ENCODE measurements around the gene CAMKK1.

The CAMKK1 gene

GRCh38 chr17:3917391-3917931, 24.6 kb upstream of the CAMKK1 start:
- DNase-seq (ENCODE audit: low read depth): no peak

GRCh38 chr17:3916825-3917224, 24.0 kb upstream of the CAMKK1 start:
- DNase-seq (ENCODE audit: low read depth): no peak

- DNase-seq (ENCODE audit: low read depth): no peak
These were observed 23.3 kb upstream of the CAMKK1 start, which contains the start of gene P2RX1 for GRCh38 chr17:3915995-3916696. Gene P2RX1 (minus strand): TSS chr17:3916465. CDS start chr17:3916225, 240 bp downstream.

- no peak for DNase-seq (ENCODE audit: low read depth)
These were observed 22.7 kb upstream of the CAMKK1 start for GRCh38 chr17:3915581-3915994.

GRCh38 chr17:3914312-3914670, 21.4 kb upstream of the CAMKK1 start:
- DNase-seq (ENCODE audit: low read depth): no peak

GRCh38 chr17:3913531-3914311, 20.9 kb upstream of the CAMKK1 start:
- no peak for DNase-seq (ENCODE audit: low read depth)

GRCh38 chr17:3912827-3913226, 20.0 kb upstream of the CAMKK1 start:
- DNase-seq (ENCODE audit: low read depth): no peak

- DNase-seq (ENCODE audit: low read depth): no peak
These were observed 18.6 kb upstream of the CAMKK1 start for GRCh38 chr17:3911271-3912053.

- no peak for DNase-seq (ENCODE audit: low read depth)
These were observed 17.8 kb upstream of the CAMKK1 start for GRCh38 chr17:3910420-3911270.

GRCh38 chr17:3909257-3909656, 16.4 kb upstream of the CAMKK1 start:
- no peak for DNase-seq (ENCODE audit: low read depth)

GRCh38 chr17:3907483-3908216, 14.8 kb upstream of the CAMKK1 start:
- DNase-seq (ENCODE audit: low read depth): no peak

- no peak for DNase-seq (ENCODE audit: low read depth)
These were observed 14.0 kb upstream of the CAMKK1 start for GRCh38 chr17:3906881-3907280.

- DNase-seq (ENCODE audit: low read depth): no peak
These were observed 12.2 kb upstream of the CAMKK1 start for GRCh38 chr17:3905017-3905520.

- no peak for DNase-seq (ENCODE audit: low read depth)
These were observed 11.6 kb upstream of the CAMKK1 start for GRCh38 chr17:3904501-3904900.

- DNase-seq (ENCODE audit: low read depth): no peak
These were observed 11.0 kb upstream of the CAMKK1 start for GRCh38 chr17:3903881-3904290.

- no peak for DNase-seq (ENCODE audit: low read depth)
These were observed 10.4 kb upstream of the CAMKK1 start for GRCh38 chr17:3903051-3903825.

GRCh38 chr17:3900646-3901045, 7.8 kb upstream of the CAMKK1 start:
- DNase-seq (ENCODE audit: low read depth): no peak

GRCh38 chr17:3897731-3898130, 4.9 kb upstream of the CAMKK1 start:
- DNase-seq (ENCODE audit: low read depth): no peak

- no peak for DNase-seq (ENCODE audit: low read depth)
These were observed 4.0 kb upstream of the CAMKK1 start for GRCh38 chr17:3896968-3897235.
